ENCODE measurements around the gene MYH7B.
A peak's percentile ranks its signal among the peaks of the same experiment; 100 is the strongest.

Gene MYH7B

DNA sequence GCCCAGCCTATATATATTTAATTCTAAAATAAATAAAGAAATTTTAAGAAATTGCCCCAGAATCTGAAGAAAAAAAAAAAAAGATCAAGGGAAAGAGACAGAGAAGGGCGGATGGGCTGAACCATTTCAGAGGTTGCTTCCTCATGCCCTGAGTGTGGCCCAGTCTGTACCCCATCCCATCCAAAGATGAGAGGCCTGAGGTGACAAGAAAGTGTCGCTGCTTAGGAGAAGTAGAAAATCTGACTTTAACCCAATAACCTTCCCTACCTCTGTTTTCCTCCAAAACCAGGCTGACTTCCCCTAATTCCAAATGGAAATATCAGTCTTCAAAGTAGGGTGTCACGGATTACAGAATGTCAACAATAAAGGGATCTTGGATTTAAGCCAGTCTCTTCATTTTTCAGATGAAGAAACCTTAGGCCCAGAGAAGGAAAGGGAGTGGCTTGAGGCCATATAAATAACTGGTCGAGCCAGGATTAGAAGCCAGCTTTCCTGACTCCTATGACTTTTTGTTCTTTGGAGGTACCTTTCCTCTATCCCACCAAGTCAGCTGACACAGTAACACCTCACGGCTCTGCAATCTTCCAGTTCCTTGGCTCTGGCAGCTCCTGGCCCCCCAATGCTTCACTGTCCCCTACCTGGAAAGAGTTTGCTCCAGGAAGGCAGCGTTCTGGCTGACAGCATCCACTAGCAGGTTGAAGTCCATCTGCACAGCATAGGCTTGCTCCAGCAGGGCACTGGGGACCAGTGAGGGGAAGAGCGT is 10.2 kb upstream of the MYH7B start:
- no peak for DNase-seq

DNA sequence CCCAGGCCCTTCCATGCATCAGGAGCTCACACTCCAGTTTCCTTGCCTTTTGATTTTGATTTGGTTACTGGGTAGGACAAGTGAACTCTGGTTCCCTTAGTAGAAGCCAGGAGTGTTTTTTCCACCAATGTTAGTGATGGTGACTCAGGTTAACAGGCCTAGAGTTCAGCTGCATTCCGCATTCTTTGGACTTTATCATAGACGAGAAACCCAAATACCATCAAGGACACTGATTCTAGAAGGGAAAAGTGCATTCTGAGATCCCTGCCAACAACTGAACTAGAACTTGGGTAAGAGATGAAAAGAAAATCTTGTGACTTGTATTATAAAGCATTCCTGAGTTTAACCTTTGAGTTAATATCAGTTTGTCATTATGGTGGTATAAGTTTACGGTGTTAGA is 9.0 kb upstream of the MYH7B start:
- DNase-seq, result no peak

DNA sequence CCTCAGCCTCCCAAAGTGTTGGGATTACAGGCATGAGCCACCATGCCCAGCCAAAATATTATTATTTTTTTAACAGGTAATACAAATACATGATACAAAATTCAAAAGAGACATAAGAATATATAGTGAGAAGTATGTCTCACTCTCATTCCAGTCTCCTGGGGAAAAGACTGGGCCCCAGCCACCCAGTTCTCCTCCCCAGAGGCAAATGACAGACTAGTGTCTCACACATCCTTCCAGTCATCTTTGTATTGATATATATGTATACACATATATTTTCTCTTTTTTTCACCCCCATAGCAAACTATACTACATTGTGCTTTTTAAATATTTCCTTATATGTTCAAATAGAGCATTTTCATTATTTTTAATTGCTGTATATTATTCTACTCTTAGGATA is 8.3 kb upstream of the MYH7B start:
- no peak for DNase-seq

DNA sequence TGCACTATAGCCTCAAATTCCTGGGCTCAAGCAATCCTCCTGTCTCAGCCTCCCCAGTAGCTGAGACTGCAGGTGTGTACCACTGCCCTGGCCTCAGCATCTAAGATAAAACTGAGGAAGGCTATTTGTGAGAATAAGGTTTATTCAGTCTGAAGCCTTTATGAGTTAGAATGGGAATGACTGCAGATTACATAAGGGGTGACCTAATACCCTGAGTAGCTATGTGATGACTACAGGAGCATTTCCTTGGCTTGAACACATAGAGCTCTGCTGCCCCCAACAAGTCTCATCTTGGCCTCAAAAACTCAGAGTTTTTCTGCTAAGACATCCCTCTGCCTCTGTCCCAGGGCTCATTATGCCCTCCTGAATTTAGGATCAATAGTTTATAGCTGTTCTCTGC is 7.6 kb upstream of the MYH7B start:
- no peak for DNase-seq

DNA sequence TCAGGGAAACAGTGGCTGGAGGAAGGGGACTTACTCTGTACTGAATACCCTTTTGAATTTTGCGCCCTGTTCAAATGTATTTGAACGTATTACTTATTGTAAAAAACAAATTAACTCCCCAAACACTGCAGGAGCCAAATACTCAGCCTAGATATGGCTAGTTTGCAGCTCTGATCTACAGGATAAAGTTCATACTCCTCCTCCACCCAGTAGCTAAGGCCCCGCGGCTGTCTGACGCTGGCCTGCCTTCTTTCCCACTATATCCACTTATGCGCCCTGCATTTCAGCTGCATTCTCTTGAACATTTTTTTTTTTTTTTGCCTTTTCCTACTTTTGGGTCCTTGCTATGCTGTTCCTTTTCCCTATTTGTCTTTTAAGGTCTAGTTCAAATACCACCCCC is 6.5 kb upstream of the MYH7B start:
- DNase-seq, result no peak

DNA sequence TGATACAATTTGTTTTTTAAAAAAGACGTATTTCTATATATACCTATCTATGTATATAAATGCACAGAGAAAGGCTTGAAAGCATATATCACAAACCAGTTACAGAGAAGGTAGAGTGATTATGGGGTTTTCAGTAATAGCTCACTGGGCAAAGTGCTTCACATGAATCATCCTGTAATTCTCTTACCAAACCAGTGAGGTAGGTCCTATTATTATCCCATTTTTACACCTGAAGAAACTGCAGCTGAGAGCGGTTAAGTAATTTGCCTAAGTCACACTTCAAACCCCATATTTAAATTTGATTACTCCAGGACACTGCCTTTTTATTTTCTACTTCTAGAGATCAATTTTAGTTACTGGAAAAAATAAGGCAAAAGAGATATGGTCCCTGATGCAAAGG is 4.4 kb upstream of the MYH7B start:
- DNase-seq, result no peak

DNA sequence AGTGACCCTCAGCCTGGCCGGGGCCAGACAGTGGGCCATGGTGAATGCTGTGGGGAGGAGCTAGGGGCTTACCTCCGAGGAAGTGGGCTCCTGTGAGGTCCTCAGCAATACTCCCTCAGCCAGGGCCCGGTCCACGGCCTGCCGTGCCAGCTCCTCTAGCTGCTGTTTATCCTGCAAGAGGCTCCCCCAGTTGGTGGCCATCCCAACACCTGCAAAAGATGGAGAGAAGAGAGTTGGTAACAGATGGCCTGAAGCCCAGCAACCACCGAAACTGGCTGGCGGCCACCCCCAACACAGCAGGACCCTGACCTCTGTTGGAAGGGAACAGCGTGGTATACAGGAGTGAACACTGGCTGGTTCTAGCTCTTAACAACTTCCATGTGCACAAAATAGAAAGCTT is 4.0 kb upstream of the MYH7B start:
- no peak for DNase-seq

DNA sequence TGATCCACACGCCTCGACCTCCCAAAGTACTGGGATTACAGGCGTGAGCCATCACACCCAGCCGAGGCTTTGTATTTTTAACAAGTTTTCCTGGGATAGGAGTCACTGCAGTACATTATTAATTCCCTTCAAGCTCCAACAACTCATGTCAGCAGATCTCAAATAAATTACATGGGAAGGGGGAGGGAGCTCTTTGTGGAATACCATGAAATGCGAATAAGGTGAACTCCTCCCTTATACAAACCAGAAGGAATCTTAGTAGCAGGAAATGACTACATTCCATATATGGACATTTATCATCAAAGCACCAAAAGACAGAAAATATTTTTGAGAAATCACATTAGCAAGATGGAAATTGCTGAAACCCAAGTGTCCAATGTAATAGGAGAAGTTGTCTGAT is 3.0 kb upstream of the MYH7B start:
- no peak for DNase-seq

DNA sequence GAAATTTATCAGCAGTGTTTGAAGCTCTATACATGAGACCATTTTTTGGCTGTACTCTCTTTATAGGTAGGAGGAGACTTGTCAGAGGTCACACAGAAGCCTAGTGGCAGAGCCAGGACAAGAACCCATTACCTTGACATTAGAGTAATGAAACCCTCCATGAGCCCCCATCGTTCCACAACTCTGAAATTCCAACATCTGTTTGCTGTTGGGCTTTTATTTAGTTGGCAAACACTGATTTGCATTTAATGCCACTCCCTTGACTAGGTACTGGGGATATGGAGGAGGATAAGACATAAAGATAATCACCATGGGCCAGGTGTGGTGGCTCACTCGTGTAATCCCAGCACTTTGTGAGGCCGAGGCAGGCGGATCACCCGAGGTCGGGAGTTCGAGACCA is 1.7 kb upstream of the MYH7B start:
- DNase-seq, result no peak

DNA sequence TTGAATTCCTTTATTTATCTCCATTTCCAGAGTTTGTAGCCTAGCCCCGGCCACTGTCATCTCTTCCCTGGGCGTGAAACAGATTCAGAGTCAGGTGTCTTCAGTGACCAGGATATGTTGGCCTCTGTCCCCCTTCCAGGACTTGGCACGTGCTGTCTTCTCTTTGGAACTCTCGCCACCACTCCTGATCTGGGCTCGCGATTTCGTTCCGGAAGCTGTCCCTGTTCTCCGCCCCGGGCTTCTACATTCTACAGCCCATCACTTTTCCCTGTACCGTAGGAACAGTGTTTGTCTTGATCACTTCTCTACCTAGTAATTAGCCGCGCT is 801 bp upstream of the MYH7B start:
- DNase-seq, result peak; percentile 26 to 55

DNA sequence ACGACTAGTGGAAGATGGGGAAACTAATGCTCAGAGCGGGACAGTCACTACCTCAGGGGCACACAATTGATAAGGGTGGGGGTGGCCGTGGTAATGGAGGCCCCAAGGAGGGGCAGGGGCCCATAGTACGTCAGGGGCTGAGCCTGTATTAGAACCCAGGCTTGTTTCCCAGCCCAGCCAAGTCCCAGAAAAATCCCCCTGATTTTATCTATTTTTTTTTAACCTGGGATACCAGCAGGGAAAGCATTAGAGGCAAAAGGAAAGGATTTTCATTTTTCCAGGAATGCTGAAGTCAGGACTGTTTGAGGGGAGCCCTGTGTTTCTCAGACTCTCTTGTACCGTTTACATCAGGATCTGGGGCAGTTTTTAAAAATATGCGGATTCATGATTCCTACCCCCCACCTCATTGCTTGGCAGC is 382 bp downstream of the MYH7B start:
- no peak for DNase-seq

DNA sequence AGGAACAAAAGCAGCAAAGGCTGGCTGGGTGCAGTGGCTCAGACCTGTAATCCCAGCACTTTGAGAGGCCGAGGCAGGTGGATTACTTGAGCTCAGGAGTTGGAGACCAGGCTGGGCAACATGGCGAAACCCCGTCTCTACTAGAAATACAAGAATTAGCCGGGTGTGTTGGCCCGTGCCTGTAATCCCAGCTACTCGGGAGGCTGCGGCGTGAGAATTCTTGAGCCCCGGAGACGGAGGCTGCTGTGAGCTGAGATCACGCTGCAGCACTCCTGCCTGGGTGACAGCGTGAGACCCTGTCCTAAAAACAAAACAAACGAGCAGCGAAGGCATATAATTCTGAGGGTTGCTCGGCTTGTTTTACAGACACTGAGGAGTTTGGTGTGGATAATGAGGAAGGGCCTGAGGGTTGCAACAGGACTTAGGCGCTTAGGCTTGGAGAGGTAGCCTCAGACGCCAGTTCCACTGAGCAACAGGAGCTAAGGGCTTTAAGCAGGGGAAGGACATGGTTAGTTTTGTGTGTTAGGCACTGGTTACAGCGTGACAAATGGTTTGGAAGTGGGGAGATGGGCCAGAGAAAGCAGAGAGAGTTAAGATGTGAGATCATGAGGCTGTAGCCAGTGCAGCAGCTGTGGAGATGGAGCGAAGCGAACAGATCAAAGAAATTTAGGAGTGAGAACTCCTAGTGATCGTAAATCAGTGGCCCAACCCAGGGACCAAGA is 1.2 kb downstream of the MYH7B start:
- DNase-seq, result no peak

DNA sequence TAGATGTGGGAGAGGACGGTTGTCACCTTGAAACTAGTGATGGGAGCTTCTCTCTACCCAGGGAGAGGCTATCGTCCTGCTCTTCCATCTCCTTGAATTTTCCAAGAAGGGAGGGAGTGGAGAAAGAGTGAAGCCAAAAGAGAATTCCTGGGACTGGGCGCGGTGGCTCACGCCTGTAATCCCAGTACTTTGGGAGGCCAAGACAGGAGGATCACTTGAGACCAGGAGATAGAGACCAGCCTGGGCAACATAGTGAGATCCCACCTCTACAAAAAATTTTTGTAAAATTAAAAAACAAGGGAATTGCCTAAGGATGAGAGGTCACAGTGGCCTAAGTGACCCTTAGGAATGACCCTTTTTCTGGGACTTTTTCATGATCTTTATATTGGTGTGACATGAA is 8.8 kb downstream of the MYH7B start:
- DNase-seq, result no peak

DNA sequence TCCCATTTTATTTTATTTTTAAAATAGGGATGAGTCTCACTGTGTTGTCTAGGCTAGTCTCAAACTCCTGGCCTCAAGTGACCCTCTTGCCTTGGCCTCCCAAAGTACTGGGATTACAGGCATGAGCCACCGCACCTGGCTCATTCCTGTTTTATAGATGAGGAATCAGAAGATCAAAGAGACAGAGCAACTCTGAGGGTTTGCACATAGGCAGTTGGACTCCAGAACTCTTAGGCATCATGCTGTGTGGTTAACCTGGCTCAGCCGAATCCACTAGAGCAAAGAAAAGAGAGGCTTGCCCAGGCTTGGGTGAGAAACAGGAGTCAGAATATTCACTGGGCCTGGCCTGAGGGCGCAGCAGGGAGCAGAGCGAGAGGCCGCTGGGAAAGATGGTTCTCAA is 9.4 kb downstream of the MYH7B start:
- no peak for DNase-seq

DNA sequence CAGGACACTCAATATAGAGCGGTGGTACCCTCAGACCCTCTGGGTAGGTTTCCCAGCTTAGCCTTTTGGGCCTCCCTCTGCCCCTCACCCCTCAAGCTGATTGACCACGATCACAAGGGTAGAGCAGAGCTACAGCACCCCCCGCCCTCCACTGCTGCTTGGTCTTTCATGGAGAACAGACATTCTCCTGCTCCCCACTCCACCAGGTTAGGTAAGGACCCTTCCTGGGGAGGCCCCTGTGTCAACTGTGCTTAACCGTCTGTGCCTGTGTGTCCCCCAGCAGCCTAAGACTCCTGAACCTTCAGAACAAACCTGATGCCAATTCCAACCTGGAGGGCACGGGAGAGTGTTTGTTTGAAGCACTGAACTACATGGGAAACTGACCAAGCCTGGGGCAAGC is 11.8 kb downstream of the MYH7B start:
- DNase-seq, result no peak

DNA sequence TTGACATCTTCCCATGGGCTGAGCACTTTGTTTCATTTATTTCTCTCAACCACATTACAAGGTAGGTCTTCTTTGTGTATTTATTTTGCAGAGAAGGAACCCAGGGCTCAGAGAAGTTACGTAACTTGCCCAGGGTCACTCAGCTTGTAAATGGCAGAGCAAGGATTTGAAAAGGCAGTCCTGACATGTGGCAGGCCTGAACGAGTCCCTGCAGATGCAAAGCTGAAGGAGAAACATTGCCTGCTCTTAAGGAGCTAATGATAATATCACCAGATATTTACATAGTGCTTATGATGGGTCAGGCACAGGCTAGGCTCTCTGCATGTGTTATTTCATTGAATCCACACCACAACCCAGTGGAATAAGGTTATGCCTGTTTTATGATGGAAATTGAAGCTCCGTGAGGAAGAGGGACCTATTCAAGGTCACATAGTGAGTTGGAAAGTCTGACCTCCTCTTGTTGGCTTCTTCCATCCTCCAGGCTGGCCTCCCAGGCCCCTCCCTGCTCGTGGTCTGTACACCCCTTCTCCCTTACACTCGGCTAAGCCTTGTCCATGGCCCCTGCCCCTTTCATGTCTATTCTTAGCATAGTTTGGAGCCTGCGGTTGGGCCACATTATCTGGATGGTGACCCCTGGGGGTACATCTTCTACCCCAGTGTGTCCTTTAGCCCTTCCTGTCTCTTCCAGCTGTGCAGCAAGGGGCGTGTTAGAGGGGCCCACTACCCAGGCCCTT is 12.5 kb downstream of the MYH7B start:
- DNase-seq, result no peak

DNA sequence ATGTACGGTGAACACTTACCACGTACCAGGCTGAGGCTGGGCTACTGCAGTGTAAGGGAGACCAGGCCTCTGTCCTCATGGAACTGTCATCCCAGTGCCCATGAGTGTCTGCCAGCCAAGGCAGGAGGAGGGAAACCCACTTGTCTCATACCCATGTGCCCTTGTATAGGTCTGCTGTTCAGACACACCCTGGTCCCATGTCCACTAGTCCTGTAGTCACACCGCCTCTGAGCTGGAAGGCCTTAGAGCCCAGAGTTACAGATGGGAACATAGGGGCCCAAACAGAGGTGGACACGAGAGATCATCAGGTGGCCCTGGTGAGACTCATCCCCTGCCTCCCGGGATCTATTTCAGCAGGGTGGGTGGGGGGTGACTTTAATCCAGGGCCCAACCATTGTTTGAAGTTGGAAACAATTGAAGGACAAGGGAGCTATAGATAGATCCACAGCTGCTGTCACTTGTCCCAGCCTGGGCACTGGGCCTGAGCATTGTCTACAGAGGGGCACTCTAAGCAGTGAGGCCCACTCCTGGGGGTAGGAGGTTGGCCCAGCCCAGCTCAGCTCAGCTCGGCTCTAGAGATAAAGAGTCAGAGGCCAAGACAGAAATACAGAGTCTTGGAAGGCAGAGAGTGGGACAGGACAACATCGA is 14.6 kb downstream of the MYH7B start:
- no peak for DNase-seq

DNA sequence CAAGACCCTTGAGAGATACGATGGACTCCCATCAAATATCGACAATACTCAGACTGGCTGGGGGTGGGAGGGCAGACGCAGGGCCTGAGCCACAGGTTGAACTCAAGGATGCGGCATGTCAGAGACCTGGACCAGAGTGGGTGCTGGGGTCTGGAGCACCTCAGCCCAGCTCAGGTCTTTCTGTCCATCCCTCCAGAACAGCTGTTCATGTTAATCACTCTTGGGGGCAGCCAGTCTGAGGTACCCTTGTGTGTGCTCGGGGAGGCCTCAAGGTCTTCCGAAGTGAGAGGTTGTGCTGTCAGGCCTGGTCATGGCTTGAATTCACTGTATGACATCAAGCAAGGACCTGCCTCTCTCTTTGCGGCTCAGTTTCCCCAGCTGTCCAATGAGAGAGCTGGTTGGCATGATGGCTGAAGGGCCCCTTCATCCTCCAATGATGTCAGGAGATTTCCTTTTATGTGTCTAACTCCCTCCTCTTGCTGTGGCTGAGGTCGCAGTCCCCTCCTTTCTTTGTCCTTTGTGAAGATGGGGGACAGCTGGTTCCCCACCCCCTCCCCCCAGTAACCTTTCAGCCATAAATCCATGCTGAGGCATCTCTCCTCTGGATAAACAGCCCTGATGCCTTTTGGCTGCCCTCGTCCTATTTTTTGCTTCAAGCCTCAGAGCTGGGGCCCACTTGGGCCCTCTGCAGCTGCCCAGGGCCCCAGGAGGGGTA is 15.3 kb downstream of the MYH7B start:
- DNase-seq, result no peak

DNA sequence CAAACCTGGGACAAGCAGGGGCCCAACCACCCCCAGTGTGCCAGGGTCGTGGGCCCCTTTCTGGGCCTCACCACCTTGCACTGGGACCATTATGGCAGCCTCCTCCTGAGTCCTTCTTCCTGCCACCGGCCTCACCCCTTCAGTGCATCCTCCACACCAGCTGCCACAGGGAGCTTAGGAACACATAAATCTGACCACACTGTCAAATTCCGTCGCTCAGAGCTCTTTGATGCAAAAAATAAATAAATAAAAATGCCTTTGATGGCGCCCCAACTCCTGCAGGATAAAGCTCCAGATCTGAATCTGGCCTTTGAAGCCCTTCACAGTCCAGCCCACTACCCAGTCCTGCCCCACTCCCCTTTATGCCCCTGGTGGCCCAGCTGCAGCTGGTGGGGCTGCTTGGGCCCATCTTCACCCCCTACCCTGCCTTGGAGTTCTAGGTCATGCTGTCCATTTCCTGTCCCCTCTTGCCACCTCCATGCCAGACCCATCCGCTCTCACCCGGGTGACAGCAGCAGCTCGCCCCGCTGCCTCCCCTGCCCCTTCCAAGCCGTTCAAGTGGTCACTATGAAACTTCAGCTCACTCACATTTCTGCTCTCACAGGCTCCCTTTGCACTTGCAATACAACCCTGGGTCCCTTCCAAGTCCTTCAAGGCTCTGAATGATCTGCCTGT is 16.0 kb downstream of the MYH7B start:
- DNase-seq, result no peak

DNA sequence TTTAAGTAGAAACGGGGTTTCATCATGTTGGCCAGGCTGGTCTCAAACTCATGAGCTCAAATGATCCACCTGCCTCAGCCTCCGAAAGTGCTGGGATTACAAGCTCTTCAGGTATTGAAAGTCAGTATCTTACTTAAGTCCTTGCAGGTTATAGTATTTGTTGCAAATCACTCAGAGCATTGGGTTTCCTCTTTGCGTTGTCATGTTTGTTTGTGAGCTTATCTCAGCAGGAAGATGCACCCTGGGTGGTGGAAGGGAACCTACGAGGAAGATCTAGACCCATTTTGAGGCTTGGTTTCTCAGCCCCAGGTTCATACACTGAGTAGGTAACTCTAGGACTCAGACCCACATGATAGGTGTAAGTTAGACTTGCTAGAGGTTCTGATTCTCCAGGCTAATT is 18.6 kb downstream of the MYH7B start:
- DNase-seq, result no peak

DNA sequence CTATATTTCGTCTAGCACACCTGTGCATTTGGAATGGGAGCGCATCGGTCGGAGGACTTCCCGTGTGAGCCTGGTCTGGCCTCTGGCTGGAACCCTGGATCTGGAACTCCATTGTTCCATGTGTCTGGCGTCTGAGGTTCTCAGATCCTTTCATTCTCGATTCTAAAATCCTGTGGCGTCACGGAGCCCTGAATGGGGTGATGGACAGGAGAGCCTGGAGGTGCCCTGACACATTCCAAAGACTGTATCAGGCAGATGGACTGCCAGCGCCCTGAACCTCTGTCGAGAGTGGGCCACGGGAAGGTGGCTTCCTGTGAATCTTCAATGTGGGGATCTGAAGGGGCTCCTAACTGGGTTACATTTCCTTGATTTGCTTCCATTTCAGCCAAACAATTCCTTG is 20.6 kb downstream of the MYH7B start:
- DNase-seq, result no peak

DNA sequence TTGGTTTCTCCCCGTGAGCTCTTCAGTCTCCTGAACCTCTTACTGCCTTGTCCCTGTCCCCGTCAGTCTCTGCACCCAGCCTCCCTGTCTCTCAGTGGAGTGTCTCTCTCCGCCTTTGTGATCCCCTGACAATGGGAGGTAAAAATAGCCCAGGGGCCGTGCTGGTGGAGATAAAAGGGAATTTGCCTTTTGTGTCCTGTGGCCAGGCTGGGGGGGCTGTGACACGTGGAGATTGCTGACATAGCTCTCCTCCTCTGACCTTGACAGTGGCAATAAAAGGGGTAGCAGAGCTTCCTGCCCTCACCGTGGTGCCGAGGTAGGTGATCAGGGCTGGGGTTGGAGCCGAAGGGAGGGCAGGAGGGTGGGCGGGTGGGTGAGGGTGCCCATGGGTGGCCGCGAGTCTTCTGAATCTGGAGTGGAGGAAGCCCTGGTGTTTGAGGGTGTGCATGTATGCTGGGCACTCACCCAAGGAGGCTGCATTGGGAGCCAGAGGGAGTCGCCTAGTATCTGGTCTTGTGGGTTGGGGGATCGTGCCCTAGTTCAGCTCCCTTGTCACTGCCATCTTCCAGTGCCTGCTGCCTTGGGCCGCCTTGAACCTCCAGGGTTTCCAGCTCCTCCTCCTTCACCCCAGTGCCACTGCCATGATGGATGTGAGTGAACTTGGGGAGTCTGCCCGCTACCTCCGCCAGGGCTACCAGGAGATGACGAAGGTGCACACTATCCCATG is 21.9 kb downstream of the MYH7B start:
- DNase-seq, result no peak
